OCI-LY1 (cell line): ENCODE measurements around the gene ZNF385D.

Experiments used
- H2AFZ ChIP-seq: fragments of 200-600 bp; sonication (generic), shearing (Covaris generic); 2 replicates; pipeline ENCODE4 v1.6.0; 2014; ENCODE audit warnings: antibody characterized with exemption, mild to moderate bottlenecking, low read length
- H3F3A ChIP-seq: fragments of 200-600 bp; sonication (generic), shearing (Covaris generic); 2 replicates; pipeline ENCODE4 v1.6.0; 2014; ENCODE audit warnings: mild to moderate bottlenecking, antibody characterized with exemption, low read length, moderate library complexity; ENCODE audit not compliant: insufficient read depth
- H3K27ac ChIP-seq: fragments of 200-600 bp; sonication (generic); 2 replicates; pipeline ENCODE4 v1.5.1; 2014; ENCODE audit warnings: low read length, mixed run types, mild to moderate bottlenecking, low read depth; ENCODE audit not compliant: poor library complexity, severe bottlenecking
- H3K27me3 ChIP-seq: fragments of 200-600 bp; sonication (generic); 2 replicates; pipeline ENCODE4 v1.6.0; 2014; ENCODE audit warnings: antibody characterized with exemption, mild to moderate bottlenecking, low read length, moderate library complexity; ENCODE audit not compliant: insufficient read depth
- H3K36me3 ChIP-seq: fragments of 200-600 bp; sonication (generic); 2 replicates; pipeline ENCODE4 v1.6.1; 2014; ENCODE audit warnings: mild to moderate bottlenecking, antibody characterized with exemption, low read length, moderate library complexity, mixed read lengths; ENCODE audit not compliant: insufficient read depth
- H3K4me1 ChIP-seq: fragments of 200-600 bp; sonication (generic); 2 replicates; pipeline ENCODE4 v1.5.1; 2014; ENCODE audit warnings: mild to moderate bottlenecking, low read length, moderate library complexity; ENCODE audit not compliant: insufficient read depth, severe bottlenecking
- H3K4me2 ChIP-seq: fragments of 200-600 bp; sonication (generic), shearing (Covaris generic); 2 replicates; pipeline ENCODE4 v1.6.1; 2014; ENCODE audit warnings: low read length
- H3K4me3 ChIP-seq: fragments of 200-600 bp; sonication (generic); 2 replicates; pipeline ENCODE4 v1.5.1; 2014; ENCODE audit warnings: low read length, low read depth, mild to moderate bottlenecking, mixed read lengths; ENCODE audit not compliant: poor library complexity, severe bottlenecking
- H3K79me2 ChIP-seq: fragments of 200-600 bp; shearing (Covaris generic); 2 replicates; pipeline ENCODE4 v1.6.1; 2016; ENCODE audit warnings: mixed run types, low read length, mixed read lengths; ENCODE audit not compliant: insufficient read depth
- H3K9ac ChIP-seq: fragments of 200-600 bp; sonication (generic), shearing (Covaris generic); 2 replicates; pipeline ENCODE4 v1.6.1; 2014; ENCODE audit warnings: mild to moderate bottlenecking, low read length, mixed read lengths
- H3K9me2 ChIP-seq: fragments of 200-600 bp; sonication (generic), shearing (Covaris generic); 2 replicates; pipeline ENCODE4 v1.6.1; 2014; ENCODE audit warnings: low read depth, mild to moderate bottlenecking, low read length, mixed read lengths
- H3K9me3 ChIP-seq: fragments of 200-600 bp; shearing (Covaris generic); 2 replicates; pipeline ENCODE4 v1.6.1; 2014; ENCODE audit warnings: low read length, mixed read lengths
- H4K20me1 ChIP-seq: fragments of 200-600 bp; sonication (generic), shearing (Covaris generic); 2 replicates; pipeline ENCODE4 v1.6.0; 2016; ENCODE audit warnings: mild to moderate bottlenecking, low read length; ENCODE audit not compliant: insufficient read depth
- CTCF ChIP-seq: fragments of 200-600 bp; sonication (generic), shearing (Covaris generic); IDR thresholded peaks from 2 replicates; pipeline ENCODE4 v1.5.1; 2017; ENCODE audit warnings: mild to moderate bottlenecking, antibody characterized with exemption, low read length, moderate library complexity, mixed read lengths
- EZH2 ChIP-seq: fragments of 200-600 bp; sonication (generic), shearing (Covaris generic); IDR thresholded peaks from 2 replicates; pipeline ENCODE4 v1.8.0; 2017; ENCODE audit warnings: borderline replicate concordance, mixed run types, mild to moderate bottlenecking, antibody characterized with exemption, low read length, moderate library complexity, mixed read lengths

The ZNF385D gene

DNA sequence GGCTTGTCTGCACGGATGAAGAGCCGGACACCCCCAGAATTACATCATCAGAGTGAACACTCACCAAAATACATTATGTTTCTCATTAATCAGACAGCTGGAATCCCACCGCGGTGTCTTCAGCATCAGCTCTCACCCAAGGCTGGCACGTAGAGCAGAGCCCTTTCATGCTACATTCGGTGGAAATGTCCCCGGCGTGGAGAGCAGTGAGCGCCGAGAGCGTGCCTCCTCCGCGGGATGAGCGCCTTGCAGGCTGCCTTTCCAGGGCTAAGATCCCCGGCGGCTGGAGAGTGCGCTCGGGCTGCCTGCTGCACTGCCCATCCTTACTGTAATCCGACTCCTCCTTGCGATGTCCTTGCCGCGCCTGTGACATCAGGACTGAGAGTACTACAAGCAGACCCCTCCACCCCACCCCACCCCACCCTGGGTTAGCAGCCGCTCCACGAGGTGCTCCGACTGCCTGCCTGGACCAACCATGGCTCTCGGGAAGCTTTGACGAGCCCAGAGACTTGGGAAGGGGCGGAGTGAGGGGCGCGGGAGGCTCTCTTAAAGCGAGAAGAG, at the start of gene ZNF385D:
TSS of gene ZNF385D (minus strand) at position 380 of the 561 bp plus-strand sequence. CDS start at position 86, 294 bp downstream.
- Histone ChIP-seq H3K4me3 (no peak within 1 kb of the TSS), H3K9ac (no peak within 1 kb of the TSS), H3K9me2 (no peaks in the 10 kb centered on the region), H3K9me3 (no peaks in the 10 kb centered on the region), H3K4me1 (no peaks in the 10 kb centered on the region), H4K20me1 (no peaks in the 10 kb centered on the region), H3K27ac (no peak within 1 kb of the TSS), H3K36me3 (no peaks in the 10 kb centered on the region), H3K4me2 (no peak within 1 kb of the TSS), H3F3A (no peaks in the 10 kb centered on the region), H3K79me2 (no peaks in the 10 kb centered on the region), H3K27me3 (no peaks in the 10 kb centered on the region), H2AFZ (no peak within 1 kb of the TSS)
- TF ChIP-seq EZH2 (no peak), CTCF (no peak)

- Histone ChIP-seq H3K9me3 (no peaks in the 10 kb centered on the region), H3K36me3 (no peaks in the 10 kb centered on the region), H3F3A (no peaks in the 10 kb centered on the region), H3K79me2 (no peaks in the 10 kb centered on the region), H3K9me2 (no peaks in the 10 kb centered on the region), H3K4me3 (no peak overlapping the region), H3K27ac (no peak overlapping the region), H2AFZ (no peak overlapping the region), H3K27me3 (no peaks in the 10 kb centered on the region), H3K4me2 (no peak overlapping the region), H3K9ac (no peak overlapping the region), H4K20me1 (no peaks in the 10 kb centered on the region), H3K4me1 (no peaks in the 10 kb centered on the region)
- TF ChIP-seq EZH2: no peak
- no peak for TF ChIP-seq CTCF
Measured at GRCh38 chr3:21798356-21799088, 47.5 kb upstream of the ZNF385D start.

- no peak overlapping the region for H3K27ac ChIP-seq
- H3K4me2 ChIP-seq: no peak overlapping the region
- H3K4me1 ChIP-seq: no peaks in the 10 kb centered on the region
- no peak overlapping the region for H2AFZ ChIP-seq
- H3F3A ChIP-seq: no peaks in the 10 kb centered on the region
- no peaks in the 10 kb centered on the region for H4K20me1 ChIP-seq
- TF ChIP-seq CTCF (no peak), EZH2 (no peak)
- H3K27me3 ChIP-seq: no peaks in the 10 kb centered on the region
- H3K9ac ChIP-seq: no peak overlapping the region
- H3K36me3 ChIP-seq: no peaks in the 10 kb centered on the region
- H3K79me2 ChIP-seq: no peaks in the 10 kb centered on the region
- no peak overlapping the region for H3K4me3 ChIP-seq
- no peaks in the 10 kb centered on the region for H3K9me3 ChIP-seq
- H3K9me2 ChIP-seq: no peaks in the 10 kb centered on the region
Measured at GRCh38 chr3:21795921-21796320, 44.9 kb upstream of the ZNF385D start.
